GM19463 (cell line): ENCODE data around the gene CIT.

Source experiments
- ATAC-seq: cut with Tn5 transposase; IDR thresholded peaks from one replicate; pipeline ENCODE4 v1.9.1; 2021; ENCODE audit warnings: mild to moderate bottlenecking, moderate library complexity; ENCODE audit not compliant: unreplicated experiment

CIT gene

GRCh38 chr12:119857041-119857591 is 20.0 kb downstream of the CIT start:
- no peak for ATAC-seq

- ATAC-seq, result no peak
These were observed 26.8 kb downstream of the CIT start for GRCh38 chr12:119850330-119850729.

GRCh38 chr12:119843100-119843499 is 34.0 kb downstream of the CIT start:
- no peak for ATAC-seq

DNA sequence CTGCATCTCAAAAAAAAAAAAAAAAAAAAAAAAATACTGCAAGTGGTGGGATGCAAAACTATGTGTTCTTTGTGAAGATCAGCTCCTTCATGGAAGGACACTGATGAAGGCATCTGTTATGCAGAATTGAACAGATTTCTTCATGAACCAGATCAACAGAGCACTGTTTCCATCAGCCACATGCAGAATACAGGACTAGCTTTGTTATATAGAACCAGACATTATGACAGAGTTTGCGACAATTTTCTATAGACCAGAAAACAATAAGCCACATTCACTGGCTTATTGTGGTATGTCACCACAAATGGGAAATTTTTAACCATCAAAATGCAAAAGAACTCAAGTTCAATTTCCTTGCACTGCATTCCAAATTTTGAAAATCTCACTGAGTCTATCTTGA is 34.7 kb downstream of the CIT start:
- ATAC-seq, result no peak

GRCh38 chr12:119841433-119842210 is 35.5 kb downstream of the CIT start:
- ATAC-seq, result no peak

DNA sequence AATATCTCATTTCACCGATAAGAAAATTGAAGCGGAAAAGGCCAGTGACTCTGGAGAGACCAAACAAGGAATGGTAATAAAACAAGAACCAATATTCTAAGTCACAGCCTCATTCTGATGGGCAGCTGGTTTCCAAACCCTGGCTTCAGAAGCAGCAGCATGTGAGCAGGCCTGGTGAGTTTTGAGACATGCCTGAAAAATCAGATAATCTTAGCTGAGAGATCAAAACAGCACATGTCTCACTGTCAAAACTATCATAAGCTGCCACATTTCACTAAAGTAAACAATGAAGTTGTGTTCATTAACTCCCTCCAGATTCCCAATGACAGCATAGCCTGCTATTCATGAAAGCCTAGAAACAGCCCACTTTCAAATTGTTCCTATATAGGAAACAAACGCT is 36.5 kb downstream of the CIT start:
- ATAC-seq, result no peak

DNA sequence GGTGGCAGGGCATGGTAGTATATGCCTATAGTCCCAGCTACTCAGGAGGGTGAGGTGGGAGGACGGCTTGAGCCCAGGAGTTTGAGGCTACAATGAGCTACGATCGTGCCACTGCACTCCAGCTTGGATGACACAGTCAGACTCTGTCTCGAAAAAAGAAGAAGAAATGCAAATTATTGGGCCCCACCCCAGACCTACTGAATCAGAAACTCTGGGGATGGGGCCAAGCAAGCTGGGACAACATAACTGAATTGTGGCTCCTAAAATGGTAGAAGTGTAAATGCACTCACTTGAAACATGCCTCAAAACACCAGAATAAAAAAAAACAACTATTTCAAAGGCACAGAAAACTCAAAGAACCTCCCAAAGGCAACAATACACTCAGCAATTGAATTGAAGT is 37.0 kb downstream of the CIT start:
- no peak for ATAC-seq

GRCh38 chr12:119838826-119839600 is 38.1 kb downstream of the CIT start:
- no peak for ATAC-seq

GRCh38 chr12:119836781-119837180 is 40.3 kb downstream of the CIT start:
- ATAC-seq, result no peak

GRCh38 chr12:119835068-119835467 is 42.1 kb downstream of the CIT start:
- ATAC-seq, result no peak

- no peak for ATAC-seq
These were observed 47.7 kb downstream of the CIT start for GRCh38 chr12:119829439-119829838.

DNA sequence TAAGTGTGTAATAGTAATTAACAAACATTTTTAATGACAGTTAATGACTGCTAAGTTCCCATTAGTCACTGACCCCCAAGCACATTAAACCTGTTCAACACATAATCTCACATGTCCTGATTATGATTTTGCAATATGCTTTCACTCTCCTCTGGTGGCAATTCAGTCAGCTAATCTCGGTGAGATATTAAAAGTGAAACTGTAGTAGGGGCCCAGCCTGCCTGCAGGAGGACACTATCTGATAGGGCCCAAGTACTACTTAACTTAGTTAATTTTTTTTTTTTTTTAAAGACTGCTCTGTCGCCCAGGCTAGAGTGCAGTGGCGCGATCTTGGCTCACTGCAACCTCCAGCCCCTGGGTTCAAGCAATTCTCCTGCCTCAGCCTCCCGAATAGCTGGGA is 48.8 kb downstream of the CIT start:
- no peak for ATAC-seq

DNA sequence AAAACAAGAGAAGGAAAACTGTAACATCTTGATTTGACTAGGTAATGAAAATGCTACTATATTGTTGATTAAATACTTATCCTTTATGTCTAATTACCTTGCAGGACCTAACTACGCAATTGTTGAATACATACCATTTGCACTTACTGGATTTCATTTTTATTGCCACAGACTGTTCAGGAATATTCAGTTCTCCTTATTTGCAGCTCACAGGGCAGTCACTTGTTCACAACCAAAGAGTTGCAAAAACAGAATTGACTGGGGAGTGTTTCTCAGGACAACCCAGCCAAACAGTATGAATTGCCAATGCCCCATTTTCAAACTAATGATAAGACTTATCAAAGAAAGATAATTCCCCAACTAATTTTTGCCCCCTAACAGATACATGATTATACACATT is 49.4 kb downstream of the CIT start:
- ATAC-seq, result no peak

- no peak for ATAC-seq
These were observed 50.3 kb downstream of the CIT start for GRCh38 chr12:119826661-119827445.

- ATAC-seq, result no peak
These were observed 51.9 kb downstream of the CIT start for GRCh38 chr12:119825262-119825661.

GRCh38 chr12:119822046-119822445 is 55.1 kb downstream of the CIT start:
- no peak for ATAC-seq

DNA sequence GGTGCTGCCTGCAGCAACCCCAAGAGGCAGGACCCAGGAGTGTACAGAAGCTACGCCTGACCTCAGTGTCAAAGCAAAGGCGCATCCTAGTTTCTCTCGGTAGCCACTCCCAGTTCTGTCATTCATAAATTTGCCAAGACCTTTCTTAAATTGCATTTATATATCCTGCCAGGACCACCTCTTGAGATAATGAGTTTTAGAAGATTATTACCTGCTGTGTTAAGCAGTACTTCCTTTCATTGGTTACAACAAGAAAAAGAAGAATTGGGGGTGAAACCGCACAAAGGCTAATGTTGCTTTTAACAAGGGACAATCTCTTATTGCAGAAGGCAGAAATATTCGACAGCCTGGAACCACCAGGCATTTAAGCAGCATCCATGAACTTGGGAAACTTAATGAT is 57.8 kb downstream of the CIT start:
- no peak for ATAC-seq

GRCh38 chr12:119817546-119818343 is 59.4 kb downstream of the CIT start:
- no peak for ATAC-seq

DNA sequence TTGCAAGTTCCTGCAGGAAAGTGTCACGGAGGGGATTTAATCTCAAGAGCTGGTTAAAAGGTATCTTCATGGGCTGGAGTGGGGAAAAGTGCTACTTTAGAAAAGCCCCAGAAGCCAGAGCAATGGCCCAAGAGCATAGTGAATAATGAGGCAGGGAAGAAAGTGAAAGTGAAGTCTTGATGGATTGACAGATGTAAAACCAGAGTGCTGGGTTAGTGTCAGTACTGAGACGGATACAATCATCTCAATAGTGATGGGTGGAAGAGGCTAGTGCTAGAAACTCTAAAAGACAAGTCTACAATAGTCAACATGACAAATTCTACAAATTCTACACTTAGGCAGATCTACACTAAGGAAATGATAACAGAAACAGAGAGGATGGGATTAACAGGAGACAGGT is 68.1 kb downstream of the CIT start:
- no peak for ATAC-seq

- ATAC-seq, result no peak
These were observed 68.7 kb downstream of the CIT start for GRCh38 chr12:119808441-119808840.
